GM10266 (cell line): Measurements from ENCODE around the gene NLRP13.

Source experiments
- DNase-seq: peaks from one replicate; pipeline ENCODE4 v3.0.0; 2012; ENCODE audit errors: extremely low spot score
- TF ChIP-seq, protein P1 (sequence below): IDR thresholded peaks from 2 replicates; pipeline ENCODE4 v1.5.1; 2012; ENCODE audit warnings: mild to moderate bottlenecking, low read depth; ENCODE audit not compliant: control insufficient read depth, insufficient read depth; ENCODE audit errors: missing control alignments

NLRP13 gene

DNA sequence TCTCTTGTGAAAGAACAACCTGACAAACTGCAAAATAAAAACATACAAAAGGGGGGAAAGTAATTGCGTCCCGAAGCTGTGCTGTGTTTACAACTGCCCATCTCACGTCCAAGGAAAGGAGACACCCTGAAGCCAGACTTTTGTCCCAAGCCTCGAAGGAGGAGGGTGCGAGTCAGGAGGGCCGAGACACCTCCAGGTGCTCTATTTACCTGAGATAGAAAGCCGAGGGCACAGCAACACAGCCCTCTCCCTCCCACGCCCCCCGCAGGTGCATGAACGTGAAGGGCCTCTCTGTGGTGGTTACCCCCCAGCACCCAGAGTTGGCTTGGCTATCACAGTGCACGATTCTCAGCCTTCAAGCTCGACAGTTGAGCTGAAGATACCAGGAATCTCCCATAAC lies 33.2 kb downstream of the NLRP13 start:
- no peak for DNase-seq
- TF ChIP-seq, protein P1, sequence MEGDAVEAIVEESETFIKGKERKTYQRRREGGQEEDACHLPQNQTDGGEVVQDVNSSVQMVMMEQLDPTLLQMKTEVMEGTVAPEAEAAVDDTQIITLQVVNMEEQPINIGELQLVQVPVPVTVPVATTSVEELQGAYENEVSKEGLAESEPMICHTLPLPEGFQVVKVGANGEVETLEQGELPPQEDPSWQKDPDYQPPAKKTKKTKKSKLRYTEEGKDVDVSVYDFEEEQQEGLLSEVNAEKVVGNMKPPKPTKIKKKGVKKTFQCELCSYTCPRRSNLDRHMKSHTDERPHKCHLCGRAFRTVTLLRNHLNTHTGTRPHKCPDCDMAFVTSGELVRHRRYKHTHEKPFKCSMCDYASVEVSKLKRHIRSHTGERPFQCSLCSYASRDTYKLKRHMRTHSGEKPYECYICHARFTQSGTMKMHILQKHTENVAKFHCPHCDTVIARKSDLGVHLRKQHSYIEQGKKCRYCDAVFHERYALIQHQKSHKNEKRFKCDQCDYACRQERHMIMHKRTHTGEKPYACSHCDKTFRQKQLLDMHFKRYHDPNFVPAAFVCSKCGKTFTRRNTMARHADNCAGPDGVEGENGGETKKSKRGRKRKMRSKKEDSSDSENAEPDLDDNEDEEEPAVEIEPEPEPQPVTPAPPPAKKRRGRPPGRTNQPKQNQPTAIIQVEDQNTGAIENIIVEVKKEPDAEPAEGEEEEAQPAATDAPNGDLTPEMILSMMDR: no peak

DNA sequence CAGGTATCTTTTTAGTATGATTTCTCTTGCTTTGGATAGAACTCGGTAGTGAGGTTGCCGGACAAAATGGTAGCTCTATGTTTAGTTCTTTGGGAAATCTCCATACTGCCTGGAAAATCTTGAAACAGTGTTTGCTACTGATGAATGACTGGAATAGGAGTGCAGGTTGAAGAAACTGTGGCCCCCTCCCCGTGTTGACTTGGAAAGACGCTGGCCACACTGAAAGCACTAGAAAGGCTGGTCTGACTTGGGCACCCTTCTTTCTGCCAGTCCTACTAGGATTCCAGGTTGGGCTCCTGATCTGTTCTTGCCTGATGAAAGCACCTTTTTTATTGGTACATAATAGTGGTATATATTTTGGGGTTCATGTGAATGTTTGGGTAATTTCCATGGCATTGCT lies 49.5 kb downstream of the NLRP13 start:
- TF ChIP-seq, protein P1: no peak
- DNase-seq: no peak

DNA sequence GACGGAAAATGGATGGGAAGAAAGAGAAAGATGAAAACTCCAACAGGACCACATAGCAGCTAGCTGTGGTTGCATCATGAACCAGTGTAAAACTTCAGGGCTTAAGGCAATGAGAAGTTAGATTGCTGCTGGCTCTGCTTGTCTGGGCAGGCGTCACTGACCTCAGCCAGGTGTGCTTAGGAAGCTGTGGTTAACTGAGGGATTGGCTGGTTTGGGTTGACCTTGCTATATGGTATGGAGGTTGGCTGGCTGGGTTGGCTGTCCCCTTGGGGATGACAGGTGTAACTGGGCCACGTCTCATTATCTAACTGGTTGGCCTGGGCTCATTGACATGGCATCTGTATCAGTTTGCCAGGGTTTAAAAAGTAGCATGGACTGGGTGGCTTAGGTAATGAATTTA lies 54.9 kb downstream of the NLRP13 start:
- no peak for DNase-seq
- TF ChIP-seq, protein P1: no peak

DNA sequence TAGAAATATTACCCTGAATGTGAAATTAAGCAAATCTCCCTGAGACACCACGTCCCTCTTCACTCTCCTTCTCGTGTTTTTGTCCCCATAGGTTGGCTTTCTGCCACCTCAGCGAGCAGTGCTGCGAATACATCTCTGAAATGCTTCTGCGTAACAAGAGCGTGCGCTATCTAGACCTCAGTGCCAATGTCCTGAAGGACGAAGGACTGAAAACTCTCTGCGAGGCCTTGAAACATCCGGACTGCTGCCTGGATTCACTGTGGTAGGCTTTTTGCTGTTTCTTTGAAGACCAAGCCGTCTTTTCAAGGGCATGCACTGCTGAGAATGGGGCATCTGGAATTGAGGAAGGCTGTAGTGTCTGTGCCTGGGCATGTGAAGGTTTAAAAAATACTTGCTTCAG lies 61.4 kb downstream of the NLRP13 start:
- DNase-seq: no peak
- TF ChIP-seq, protein P1: no peak

DNA sequence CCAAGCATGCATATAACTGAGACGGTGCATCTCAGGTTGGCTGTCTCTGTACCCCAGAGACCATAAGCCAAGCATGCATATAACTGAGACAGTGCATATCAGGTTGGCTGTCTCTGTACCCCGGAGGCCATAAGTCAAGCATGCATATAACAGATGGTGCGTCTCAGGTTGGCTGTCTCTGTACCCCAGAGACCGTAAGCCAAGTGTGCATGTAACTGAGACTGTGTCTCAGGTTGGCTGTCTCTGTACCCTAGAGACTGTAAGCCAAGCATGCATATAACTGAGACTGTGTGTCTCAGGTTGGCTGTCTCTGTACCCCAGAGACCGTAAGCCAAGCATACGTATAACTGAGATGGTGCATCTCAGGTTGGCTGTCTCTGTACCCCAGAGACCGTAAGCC lies 65.0 kb downstream of the NLRP13 start:
- DNase-seq: no peak
- TF ChIP-seq, protein P1: no peak

DNA sequence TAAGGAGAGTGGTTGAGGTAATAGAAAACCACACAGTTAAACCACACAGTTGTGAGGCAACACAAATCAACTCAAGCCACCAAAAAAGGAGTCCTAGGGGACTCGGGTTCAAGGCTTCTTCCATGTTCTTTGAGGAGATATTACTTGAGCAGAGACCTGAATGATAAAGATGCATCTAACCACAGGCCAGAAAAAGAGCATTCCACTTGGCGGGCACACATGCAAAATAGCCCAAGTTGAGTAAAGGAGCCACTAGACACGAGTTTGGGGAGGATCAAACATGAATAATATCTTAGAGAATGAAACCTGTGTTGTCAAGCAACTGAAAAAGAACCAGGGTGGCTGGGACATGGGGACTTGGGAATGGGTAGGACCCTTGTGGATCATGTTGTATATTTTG lies 65.6 kb downstream of the NLRP13 start:
- TF ChIP-seq, protein P1: no peak
- no peak for DNase-seq

DNA sequence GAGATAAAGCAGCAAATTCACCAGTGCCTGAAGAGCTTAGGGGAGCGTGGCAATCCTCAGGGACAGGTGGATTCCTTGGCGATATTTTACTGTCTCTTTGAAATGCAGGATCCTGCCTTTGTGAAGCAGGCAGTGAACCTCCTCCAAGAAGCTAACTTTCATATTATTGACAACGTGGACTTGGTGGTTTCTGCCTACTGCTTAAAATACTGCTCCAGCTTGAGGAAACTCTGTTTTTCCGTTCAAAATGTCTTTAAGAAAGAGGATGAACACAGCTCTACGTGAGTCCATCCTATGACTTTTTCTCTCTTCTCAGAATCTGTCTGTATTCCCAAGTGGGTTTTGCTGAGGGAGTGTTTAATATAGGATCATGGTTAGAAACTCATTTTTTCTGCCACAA lies 73.2 kb downstream of the NLRP13 start:
- DNase-seq: no peak
- TF ChIP-seq, protein P1: no peak
